ENCODE data around the gene MYO1G.
A peak's percentile ranks its signal among the peaks of the same experiment; 100 is the strongest.

MYO1G gene

GRCh38 chr7:44981035-44981706 is 2.4 kb upstream of the MYO1G start:
- DNase-seq (ENCODE audit: low read depth in 2 of 2), result no peak

- DNase-seq (ENCODE audit: low read depth in 2 of 2), result no peak
Observed at GRCh38 chr7:44980393-44981034, 1.7 kb upstream of the MYO1G start.

- DNase-seq (ENCODE audit: low read depth in 2 of 2), result no peak
Observed at GRCh38 chr7:44979481-44980392, 922 bp upstream of the MYO1G start.

GRCh38 chr7:44977959-44978335 is 868 bp downstream of the MYO1G start:
- DNase-seq (ENCODE audit: low read depth in 2 of 2), result no peak

- DNase-seq (ENCODE audit: low read depth in 2 of 2), result peak; percentile 41 to 64
Observed at GRCh38 chr7:44977304-44977958, 1.4 kb downstream of the MYO1G start.

- no peak for DNase-seq (ENCODE audit: low read depth in 2 of 2)
Observed at GRCh38 chr7:44976746-44977196, 2.0 kb downstream of the MYO1G start.

GRCh38 chr7:44976040-44976745 is 2.6 kb downstream of the MYO1G start:
- DNase-seq (ENCODE audit: low read depth in 2 of 2), result no peak

- DNase-seq (ENCODE audit: low read depth in 2 of 2), result no peak
Observed at GRCh38 chr7:44975331-44976039, 3.3 kb downstream of the MYO1G start.

- no peak for DNase-seq (ENCODE audit: low read depth in 2 of 2)
Observed at GRCh38 chr7:44974549-44974948, 4.3 kb downstream of the MYO1G start.

GRCh38 chr7:44973610-44974401 is 5.0 kb downstream of the MYO1G start:
- DNase-seq (ENCODE audit: low read depth in 2 of 2), result peak in 1 of 2 donors; percentile 41

- DNase-seq (ENCODE audit: low read depth in 2 of 2), result no peak
Observed at GRCh38 chr7:44972562-44972961, 6.3 kb downstream of the MYO1G start.

- DNase-seq (ENCODE audit: low read depth in 2 of 2), result no peak
Observed at GRCh38 chr7:44971902-44972441, 6.8 kb downstream of the MYO1G start.

- DNase-seq (ENCODE audit: low read depth in 2 of 2), result no peak
Observed at GRCh38 chr7:44971188-44971901, 7.5 kb downstream of the MYO1G start.

- DNase-seq (ENCODE audit: low read depth in 2 of 2), result no peak
Observed at GRCh38 chr7:44970523-44971051, 8.2 kb downstream of the MYO1G start.

GRCh38 chr7:44969701-44970522 is 8.9 kb downstream of the MYO1G start:
- DNase-seq (ENCODE audit: low read depth in 2 of 2), result no peak

GRCh38 chr7:44969049-44969700 is 9.6 kb downstream of the MYO1G start:
- no peak for DNase-seq (ENCODE audit: low read depth in 2 of 2)

Data from stimulated activated CD8-positive, alpha-beta memory T cell treated with anti-CD3 and anti-CD28 coated beads, Interleukin-2, amount 100 ng/mL, for 1 hour (primary cell).